HG03565 (cell line): ENCODE data around the gene FXYD3.
"Not testable (repeated sequence)": the region's sequence is repeated elsewhere in the genome, so short reads cannot be mapped to it uniquely, and the experiment has no call there.

Experiments
- ATAC-seq: cut with Tn5 transposase; IDR thresholded peaks from one replicate; pipeline ENCODE4 v1.9.1; 2021; ENCODE audit warnings: mild to moderate bottlenecking, moderate library complexity; ENCODE audit not compliant: unreplicated experiment

The FXYD3 gene

DNA sequence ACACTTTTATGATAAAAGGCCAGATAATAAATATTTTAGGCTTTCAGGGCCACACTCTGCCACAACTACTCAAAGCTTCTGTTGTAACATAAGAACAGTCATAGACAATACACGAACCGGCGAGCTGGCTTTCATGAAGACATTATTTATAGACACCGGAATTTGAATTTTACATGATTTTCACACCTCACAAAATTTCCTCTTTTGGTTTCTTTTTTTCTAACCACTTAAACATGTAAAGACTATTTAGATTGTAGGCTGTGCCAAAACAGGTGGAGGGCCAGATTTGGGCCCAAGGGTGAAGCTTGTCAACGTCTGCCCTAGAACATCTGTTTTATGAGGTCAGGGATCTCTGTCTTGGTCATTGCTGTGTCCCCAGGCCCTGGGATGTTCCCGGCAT, 29.7 kb upstream of the FXYD3 start:
- no peak for ATAC-seq

DNA sequence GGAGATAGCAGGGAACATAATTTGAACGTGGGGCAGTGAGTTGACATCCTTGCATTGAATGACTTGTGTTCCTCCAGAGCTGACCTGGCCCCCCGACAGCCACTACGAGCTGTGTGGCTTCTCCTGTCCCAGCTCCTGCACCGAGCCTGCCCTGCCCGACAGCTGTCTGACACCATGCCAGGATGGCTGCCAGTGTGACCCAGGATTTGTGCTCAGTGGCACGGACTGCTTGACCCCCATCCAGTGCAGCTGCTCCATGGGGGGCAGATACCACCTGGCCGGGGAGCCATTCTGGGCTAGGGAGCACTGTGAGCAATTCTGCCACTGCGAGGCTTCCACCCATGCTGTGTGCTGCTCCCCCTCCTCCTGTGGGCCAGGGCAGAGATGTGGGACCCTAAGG, 29.2 kb upstream of the FXYD3 start:
- ATAC-seq: no peak

DNA sequence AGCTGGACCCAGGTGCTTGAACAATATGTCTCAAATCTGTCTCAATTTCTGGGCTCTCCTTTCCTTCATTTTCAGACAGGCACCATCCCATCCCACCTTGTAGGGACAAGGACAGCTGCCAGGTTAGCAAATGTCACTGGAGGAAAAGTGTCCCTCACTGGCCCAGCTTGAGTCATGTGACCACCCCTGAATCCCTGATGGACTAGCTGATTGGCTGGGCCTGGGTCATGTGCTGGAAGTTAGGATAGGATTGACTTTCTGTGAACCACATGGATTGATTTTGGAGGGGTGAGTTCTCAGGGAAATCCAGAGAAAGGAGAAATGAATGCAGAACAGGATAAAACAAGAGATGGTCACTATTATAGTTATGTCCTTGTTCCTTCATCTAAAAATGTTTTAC, 28.2 kb upstream of the FXYD3 start:
- ATAC-seq: no peak

DNA sequence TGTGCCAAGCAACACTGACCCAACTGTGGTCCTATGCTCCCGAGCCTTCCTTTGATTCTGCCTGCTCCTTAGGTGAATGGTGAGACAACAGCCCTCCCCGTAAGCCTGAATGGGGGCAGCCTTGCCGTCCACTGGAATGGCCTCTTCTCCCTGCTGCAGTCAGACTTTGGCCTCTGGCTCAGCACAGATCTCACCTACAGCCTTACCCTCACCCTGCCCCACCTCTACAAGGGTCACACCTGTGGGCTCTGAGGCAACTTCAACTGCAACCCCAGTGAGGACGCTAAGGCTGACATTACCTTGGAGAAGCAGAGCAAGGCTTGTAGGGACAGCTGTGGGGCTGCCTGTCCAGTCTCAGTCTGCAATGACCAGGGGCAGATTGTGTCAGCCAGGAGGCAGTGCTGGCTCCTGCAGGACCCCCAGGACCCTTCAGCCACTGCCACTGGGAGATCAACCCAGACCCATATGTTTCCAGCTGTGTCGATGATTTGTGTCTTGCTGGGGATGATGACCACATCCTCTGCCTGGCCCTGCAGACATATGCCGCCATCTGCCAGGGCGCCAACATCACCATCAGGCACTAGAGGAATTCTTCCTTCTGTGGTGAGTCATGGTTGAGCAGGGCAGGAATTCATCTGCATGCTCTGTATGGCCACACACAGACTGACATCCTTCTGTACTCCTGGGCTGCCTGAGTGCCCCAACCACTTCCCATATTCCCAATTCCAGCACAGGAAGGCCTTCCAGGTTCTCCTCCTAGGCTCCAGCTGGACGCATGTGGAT, 27.3 kb upstream of the FXYD3 start:
- no peak for ATAC-seq

DNA sequence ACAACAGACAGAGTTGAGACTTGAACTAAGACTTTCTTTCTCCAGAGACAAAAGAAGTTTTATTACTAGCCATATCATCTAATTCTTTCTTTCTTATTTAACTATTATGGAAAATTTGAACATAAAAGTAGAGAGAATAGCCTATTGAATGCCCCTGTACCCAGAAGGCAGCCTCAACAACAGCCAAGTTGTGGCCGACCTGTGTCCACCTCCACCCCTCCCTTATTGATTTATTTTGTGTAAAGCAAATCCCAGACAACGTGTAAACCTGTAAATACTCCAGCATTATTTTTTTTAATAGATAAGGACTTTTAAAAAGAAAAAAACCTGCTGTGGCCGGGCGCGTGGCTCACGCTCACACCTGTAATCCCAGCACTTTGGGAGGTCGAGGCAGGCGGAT, 26.1 kb upstream of the FXYD3 start:
- ATAC-seq: no peak

DNA sequence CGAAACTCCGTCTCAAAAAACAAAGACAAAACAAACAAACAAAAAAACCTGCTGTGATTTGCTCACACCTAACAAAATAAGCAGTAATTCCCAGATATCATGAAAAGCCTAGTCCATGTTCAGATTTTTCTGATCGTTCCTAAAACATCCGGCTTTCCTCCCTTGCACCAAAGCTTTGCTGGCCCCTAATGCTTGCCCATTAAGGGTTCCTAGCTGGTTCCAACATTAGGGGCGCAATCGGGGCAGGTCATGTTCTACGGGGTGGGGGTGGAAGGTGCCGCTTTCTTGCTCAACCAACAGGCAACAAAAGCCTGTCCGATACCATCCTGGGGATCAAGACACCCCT, 25.5 kb upstream of the FXYD3 start:
- no peak for ATAC-seq

DNA sequence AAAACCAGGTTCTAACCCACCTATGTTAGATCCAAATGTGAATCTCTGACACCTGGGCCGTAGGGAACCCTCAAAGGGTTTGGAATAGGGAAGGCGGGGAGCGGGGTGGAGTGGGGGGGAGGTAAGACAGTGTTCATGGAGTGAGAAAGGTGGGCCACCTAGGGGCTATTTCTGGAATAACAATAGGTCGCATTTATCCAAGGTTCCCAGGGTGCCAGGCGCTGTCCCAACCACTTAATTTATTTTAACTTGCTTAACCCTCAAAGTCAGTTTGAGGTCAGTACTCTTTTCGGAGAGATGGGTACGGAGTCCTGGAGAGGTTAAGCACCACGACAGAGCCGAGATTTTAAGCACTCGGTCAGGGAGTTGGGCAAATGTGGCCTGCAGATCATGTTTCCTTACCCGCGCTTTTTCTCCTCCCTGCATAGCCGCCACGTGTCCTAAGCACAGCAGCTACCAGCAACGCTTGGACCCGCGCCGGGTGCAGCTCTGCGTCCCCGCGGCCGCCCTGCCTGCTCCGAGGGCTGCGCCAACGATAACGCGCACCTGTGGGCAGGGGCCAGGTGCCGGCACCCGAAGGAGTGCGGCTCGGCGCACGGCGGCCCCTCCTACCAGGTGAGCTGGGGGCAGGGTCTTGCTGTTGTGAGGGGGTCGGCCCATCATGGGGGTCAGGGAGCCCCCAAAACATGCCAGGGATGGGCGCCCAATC, 25.0 kb upstream of the FXYD3 start:
- ATAC-seq: no peak

DNA sequence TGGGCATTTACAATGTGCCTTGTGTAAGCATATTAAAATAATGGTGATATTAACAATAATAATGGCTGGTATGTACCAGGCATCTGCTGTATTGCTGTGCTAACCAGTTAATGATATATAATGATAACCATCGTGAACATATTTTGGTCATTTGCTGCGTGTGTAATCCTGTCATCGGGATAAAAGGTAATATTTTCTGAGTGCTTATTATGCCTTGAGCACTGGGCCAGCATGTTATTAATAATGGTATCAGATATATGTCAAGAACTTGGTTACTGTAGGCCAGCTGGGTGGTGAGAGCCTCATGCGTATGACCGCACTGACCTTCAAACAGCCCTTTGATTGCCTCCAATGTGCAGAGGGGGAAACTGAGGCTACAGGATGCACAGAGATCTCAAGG, 22.2 kb upstream of the FXYD3 start:
- ATAC-seq: no peak

DNA sequence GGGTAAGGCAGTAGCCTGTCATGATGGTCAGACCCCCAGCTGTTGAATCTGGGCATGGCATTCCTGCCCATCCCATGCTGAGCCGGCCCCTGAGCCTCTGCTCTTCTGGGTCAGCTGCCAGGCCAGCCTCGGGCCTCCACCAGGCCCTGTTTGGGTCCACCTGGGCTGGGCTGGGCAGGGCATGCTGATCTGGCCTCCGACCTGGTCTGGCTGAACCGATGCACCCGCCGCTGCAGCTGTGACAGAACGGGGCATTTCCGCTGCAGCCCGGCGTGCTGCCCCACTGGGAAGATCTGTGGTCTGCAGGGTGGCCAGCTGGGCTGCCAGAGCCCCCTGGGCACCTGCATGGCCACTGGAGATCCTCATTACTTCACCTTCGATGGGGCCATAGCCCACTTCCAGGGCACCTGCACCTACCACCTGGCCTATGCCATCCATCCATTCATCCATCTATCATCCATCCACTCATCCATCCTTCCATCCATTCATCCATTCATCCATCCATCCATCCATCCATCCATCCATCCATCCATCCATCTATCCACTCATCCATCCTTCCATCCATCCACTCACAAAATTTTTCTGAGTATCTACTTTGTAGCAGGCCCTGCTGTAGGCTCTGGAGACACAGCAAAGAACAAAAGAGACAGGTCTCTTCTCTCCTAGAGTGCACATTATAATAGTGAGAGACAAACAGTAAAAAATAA, 21.5 kb upstream of the FXYD3 start:
- ATAC-seq: no peak

DNA sequence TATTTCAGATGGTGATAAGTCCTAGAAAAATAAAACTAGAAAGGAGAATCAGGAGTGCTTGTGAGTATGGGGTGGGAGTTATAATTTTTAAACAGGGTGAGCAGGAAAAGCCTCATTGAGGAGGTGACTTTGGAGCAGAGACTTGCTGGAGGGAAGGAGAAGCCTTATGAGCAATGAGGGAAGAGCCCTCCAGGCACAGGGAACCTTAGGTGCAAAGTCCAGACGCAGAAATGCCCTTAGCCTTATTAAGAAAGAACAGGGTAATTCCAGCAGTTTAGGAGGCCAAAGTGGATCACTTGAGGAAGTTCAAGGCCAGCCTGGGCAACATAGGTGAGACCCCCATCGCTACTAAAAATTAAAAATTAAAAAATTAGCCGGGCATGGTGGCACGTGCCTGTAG, 21.0 kb upstream of the FXYD3 start:
- no peak for ATAC-seq

DNA sequence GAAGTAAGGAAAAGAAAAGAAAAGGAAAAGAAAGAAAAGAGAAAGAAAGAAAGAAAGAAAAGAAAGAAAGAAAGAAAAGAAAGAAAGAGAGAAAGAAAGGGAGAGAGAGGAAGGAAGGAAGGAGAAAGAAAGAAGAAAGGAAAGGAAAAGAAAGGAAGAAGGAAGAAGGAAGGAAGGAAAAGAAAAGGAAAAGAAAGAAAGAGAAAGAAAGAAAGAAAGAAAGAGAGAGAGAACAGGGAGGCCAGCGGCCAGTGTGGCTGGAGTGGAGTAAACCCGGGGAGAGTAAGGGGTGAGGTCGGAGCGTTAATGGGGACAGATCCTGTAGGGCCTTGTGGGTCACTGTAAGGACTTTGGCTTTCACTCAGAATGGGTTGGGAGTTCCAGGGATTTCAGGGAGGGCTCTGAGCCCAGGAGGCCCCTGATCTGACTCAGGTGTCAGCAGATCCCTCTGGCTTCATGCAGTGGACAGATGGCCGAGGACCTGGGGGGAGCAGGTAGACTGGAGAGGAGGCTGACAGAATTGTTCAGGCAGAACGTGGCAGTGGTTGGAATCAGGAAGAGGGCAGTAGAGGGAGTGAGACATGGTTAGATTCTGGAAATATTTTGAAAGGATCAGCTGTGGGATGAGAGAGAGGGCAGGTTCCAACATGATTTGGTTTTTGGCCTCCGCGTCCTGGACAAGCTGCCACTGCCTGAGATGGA, 19.8 kb upstream of the FXYD3 start:
- no peak for ATAC-seq

DNA sequence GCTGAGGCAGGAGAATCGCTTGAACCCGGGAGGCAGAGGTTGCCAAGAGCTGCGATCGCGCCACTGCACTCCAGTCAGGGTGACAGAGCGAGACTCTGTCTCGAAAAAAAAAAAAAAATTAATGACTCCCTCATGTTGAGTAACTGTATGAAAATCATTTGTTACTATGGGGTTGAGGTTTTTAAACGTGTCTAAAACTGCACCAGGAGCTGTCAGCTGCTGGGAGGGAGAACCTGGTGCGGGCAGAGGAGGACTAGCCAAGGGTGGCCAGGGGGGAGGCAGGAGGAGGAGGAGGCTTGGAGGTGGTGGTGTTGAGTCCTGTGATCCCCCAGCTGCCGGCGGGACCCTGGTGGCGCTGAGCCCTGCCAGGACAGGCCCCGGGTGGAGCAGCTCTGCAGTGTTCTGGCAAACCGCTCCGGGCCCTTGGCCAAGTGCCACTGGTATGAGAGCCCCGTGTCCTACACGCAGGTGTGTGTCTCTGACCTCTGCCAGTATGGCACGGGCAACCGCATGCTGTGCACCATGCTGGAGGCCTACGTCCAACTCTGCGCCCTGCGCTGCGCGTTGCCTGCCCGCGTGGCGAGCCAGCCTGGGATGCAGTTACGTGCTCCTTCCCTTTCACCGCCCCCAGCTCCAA, 17.1 kb upstream of the FXYD3 start:
- no peak for ATAC-seq

DNA sequence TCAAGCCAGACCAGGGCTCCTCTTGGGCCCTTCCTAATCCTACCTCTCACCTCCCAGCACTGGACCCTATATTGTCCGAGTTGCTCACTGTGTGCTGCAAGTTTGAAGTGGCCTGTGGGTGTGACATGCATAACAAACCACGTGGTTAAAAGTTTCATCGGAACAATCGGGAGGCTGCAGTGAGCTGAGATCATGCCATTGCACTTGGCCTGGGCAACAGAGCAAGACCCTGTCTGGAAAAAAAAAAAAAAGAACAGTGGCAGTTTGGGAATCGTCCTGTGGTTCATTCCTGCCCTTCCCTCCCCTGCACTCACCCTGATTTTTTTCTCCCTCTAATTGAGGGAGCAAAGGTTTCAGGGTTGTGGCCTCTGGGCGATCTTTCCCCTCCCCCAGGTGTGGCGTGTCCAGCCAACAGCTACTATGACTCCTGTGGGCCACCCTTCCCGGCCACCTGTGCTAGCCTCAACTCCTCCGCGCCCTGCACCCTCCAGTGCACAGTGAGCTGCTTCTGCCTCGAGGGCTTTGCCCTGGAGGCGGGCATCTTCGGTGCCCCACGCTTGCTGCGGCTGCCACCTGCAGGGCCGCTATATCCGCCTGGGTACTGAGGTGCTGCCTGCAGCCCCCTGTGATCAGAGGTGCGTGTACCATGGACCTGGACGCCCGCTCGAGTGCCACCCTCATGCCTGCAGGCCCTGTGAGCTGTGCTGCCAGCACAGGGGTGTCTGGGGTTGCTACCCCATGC, 16.3 kb upstream of the FXYD3 start:
- no peak for ATAC-seq

DNA sequence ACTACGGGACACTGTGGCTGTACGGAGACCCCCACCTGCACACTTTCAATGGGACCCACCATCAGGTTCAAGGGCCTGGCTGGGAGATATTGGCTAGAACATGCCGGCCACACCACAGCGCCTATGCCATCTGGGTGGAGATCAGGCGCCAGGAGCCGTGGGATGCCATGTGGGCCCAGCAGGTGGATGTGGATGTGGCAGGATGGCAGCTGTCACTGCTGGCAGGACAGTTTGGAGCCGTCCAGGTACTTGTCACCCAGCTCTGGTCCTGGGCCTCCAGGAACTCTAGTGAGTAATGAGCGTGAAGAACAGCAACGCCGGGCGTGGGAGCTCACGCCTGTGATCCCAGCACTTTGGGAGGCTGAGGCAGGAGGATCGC, 15.7 kb upstream of the FXYD3 start:
- no peak for ATAC-seq

DNA sequence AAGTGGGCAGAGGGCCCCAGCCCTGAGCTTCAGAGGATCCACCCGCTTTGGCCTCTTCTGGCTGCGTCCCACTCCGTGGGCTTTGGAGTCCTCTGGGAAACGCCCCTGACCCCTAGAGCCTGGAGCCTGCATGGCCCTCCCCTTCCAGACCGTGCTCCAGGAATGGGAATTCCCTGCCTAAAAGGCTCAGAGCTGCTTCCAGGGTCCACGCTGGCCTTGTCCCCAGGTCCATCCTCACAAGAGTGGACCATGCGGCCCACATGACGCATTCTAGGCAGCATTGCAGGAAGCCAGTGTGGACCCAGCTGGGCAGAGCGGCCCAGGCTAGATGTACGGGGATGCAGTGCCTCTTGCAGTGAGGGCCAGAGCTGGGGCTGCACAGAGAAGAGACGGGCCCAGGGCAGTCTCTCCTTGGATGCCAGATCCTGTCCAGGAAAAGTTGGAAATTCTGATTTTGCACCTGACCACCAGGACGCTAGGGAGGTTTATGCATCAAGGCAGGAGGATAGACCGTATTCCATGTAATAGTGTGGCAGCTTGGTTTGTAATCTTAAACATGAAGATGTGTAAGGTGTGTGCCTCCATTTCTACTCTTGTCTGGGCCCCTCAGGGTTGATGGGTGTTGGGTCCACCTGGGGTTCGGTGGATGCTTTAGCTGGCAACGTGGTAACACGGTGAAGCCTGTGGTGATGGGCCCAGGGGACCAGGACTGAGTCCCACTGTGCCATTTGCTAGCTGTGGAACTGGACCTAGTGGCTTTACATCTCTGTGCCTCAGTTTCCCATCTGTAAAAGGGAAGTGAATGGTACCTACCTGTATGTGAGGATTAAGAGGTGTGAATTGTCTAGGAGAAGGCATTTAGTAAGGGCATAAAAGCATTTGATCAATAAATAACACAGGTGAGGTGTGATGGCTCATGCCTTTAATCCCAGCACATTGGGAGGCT, 14.8 kb upstream of the FXYD3 start:
- no peak for ATAC-seq

DNA sequence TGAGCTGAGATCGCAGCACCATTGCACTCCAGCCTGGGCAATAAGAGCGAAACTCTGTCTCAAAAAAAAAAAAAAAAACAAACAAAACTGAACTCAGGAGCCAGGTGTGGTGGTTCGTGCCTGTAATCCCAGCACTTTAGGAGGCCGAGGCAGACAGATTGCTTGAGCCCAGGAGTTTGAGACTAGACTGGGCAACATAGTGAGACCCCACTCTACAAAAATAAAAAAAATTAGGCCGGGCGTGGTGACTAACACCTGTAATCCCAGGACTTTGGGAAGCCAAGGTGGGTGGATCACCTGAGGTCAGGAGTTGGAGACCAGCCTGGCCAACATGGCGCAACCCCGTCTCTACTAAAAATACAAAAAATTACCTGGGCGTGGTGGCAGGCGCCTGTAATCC, 13.7 kb upstream of the FXYD3 start:
- ATAC-seq: not testable (repeated sequence)

DNA sequence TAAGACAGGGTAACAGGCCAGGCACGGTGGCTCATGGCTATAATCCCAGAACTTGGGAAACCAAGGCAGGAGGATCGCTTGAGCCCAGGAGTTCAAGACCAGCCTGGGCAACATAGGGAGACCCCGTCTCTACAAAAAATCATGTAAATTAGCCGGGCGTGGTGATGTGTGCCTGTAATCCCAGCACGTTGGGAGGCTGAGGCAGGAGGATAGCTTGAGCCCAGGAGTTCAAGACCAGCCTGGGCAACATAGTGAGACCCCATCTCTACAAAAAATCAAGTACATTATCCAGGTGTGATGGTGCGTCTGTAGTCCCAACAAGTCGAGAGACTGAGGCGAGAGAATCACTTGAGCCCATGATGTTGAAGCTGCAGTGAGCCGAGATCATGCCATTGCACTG, 12.0 kb upstream of the FXYD3 start:
- ATAC-seq: not testable (repeated sequence)

DNA sequence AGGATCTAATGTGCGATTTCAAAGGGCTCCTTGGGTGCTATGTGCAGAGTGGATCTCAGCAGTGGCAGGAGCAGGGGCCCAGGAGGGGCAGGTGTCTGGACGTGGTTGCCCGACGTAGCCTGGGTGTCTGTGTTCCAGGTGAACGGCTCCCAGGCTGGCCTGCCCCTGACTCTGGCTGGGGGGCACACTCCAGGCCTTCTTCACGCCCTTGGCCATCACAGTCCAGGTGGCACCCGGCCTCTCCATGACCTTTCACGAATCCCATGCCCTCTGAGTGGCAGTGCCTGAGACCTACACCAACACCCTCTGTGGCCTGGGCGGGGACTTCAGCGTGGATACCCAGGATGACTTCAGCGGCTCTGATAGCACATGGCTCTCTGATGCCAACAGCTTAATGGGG, 11.3 kb upstream of the FXYD3 start:
- ATAC-seq: no peak

DNA sequence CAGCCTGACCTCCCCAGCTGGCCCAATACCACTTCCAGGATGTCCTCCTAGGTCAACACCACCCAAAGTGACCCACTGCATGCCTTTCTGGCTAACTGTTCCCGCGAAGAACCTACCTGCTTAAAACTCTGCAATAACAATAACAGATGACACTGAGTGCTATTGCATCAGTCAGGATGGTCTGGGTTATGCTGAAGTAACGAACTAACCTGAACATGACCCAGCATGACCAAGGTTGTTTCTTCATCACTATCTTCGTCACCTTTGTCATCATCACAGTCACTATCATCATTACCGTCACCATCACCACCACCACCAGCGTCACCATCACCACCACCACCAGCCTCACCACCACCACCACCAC, 10.6 kb upstream of the FXYD3 start:
- no peak for ATAC-seq
